ENCODE results near the gene CTU2.

The CTU2 gene

GRCh38 chr16:88760424-88761142, 54.3 kb downstream of the CTU2 start:
- no peak for TF ChIP-seq CTCF (IDR thresholded peaks at IDR 0.05; ENCODE audit: poor library complexity, severe bottlenecking)
- DNase-seq (ENCODE audit: low spot score) = no peak
- Histone ChIP-seq H3K27me3 (ENCODE audit: insufficient read depth, poor library complexity, severe bottlenecking) (no peaks in the 10 kb centered on the region), H3K9me3 (ENCODE audit: severe bottlenecking) (no peaks in the 10 kb centered on the region), H3K36me3 (ENCODE audit: low read depth) (peaks cover 12% of the 10 kb centered on the region), H3K4me3 (ENCODE audit: severe bottlenecking) (no peak overlapping the region), H3K4me1 (ENCODE audit: insufficient read depth, poor library complexity, severe bottlenecking) (peaks cover 11% of the 10 kb centered on the region), H3K27ac (ENCODE audit: poor library complexity, severe bottlenecking) (no peak overlapping the region)
- ATAC-seq (ENCODE audit: low read depth) = no peak

GRCh38 chr16:88761143-88761534, 54.8 kb downstream of the CTU2 start:
- H3K9me3 ChIP-seq (ENCODE audit: severe bottlenecking) = no peaks in the 10 kb centered on the region
- H3K27ac ChIP-seq (ENCODE audit: poor library complexity, severe bottlenecking) = no peak overlapping the region
- DNase-seq (ENCODE audit: low spot score) (no peak), ATAC-seq (ENCODE audit: low read depth) (no peak)
- TF ChIP-seq CTCF (IDR thresholded peaks at IDR 0.05; ENCODE audit: poor library complexity, severe bottlenecking) = no peak
- H3K36me3 ChIP-seq (ENCODE audit: low read depth) = peaks cover 16% of the 10 kb centered on the region
- H3K4me3 ChIP-seq (ENCODE audit: severe bottlenecking) = no peak overlapping the region
- H3K27me3 ChIP-seq (ENCODE audit: insufficient read depth, poor library complexity, severe bottlenecking) = no peaks in the 10 kb centered on the region
- H3K4me1 ChIP-seq (ENCODE audit: insufficient read depth, poor library complexity, severe bottlenecking) = peaks cover 13% of the 10 kb centered on the region

- ATAC-seq (ENCODE audit: low read depth) (no peak), DNase-seq (ENCODE audit: low spot score) (no peak)
- no peaks in the 10 kb centered on the region for H3K27me3 ChIP-seq (ENCODE audit: insufficient read depth, poor library complexity, severe bottlenecking)
- no peak for TF ChIP-seq CTCF (IDR thresholded peaks at IDR 0.05; ENCODE audit: poor library complexity, severe bottlenecking)
- no peak overlapping the region for H3K27ac ChIP-seq (ENCODE audit: poor library complexity, severe bottlenecking)
- H3K4me3 ChIP-seq (ENCODE audit: severe bottlenecking) = no peak overlapping the region
- H3K4me1 ChIP-seq (ENCODE audit: insufficient read depth, poor library complexity, severe bottlenecking) = peaks cover 13% of the 10 kb centered on the region
- no peaks in the 10 kb centered on the region for H3K9me3 ChIP-seq (ENCODE audit: severe bottlenecking)
- H3K36me3 ChIP-seq (ENCODE audit: low read depth) = peaks cover 16% of the 10 kb centered on the region
Measured at GRCh38 chr16:88761830-88762229, 55.5 kb downstream of the CTU2 start.

GRCh38 chr16:88762258-88762870, 56.1 kb downstream of the CTU2 start:
- H3K36me3 ChIP-seq (ENCODE audit: low read depth) = peaks cover 16% of the 10 kb centered on the region
- H3K4me1 ChIP-seq (ENCODE audit: insufficient read depth, poor library complexity, severe bottlenecking) = peaks cover 13% of the 10 kb centered on the region
- no peaks in the 10 kb centered on the region for H3K9me3 ChIP-seq (ENCODE audit: severe bottlenecking)
- DNase-seq (ENCODE audit: low spot score) (no peak), ATAC-seq (ENCODE audit: low read depth) (no peak)
- H3K27ac ChIP-seq (ENCODE audit: poor library complexity, severe bottlenecking) = no peak overlapping the region
- no peak overlapping the region for H3K4me3 ChIP-seq (ENCODE audit: severe bottlenecking)
- H3K27me3 ChIP-seq (ENCODE audit: insufficient read depth, poor library complexity, severe bottlenecking) = no peaks in the 10 kb centered on the region
- no peak for TF ChIP-seq CTCF (IDR thresholded peaks at IDR 0.05; ENCODE audit: poor library complexity, severe bottlenecking)

- Histone ChIP-seq H3K9me3 (ENCODE audit: severe bottlenecking) (no peaks in the 10 kb centered on the region), H3K4me3 (ENCODE audit: severe bottlenecking) (no peak overlapping the region), H3K27me3 (ENCODE audit: insufficient read depth, poor library complexity, severe bottlenecking) (no peaks in the 10 kb centered on the region), H3K36me3 (ENCODE audit: low read depth) (peaks cover 16% of the 10 kb centered on the region), H3K27ac (ENCODE audit: poor library complexity, severe bottlenecking) (no peak overlapping the region), H3K4me1 (ENCODE audit: insufficient read depth, poor library complexity, severe bottlenecking) (peaks cover 13% of the 10 kb centered on the region)
- TF ChIP-seq CTCF (IDR thresholded peaks at IDR 0.05; ENCODE audit: poor library complexity, severe bottlenecking) = no peak
- no peak for DNase-seq (ENCODE audit: low spot score)
- ATAC-seq (ENCODE audit: low read depth) = no peak
Measured at GRCh38 chr16:88762941-88763340, 56.6 kb downstream of the CTU2 start.

Measured in RWPE2 (cell line).